GM21360 (cell line): ENCODE data around the gene KRT28.
"Not testable (repeated sequence)": the region's sequence is repeated elsewhere in the genome, so short reads cannot be mapped to it uniquely, and the experiment has no call there.

Experiments
- ATAC-seq: cut with Tn5 transposase; IDR thresholded peaks from one replicate; pipeline ENCODE4 v1.9.1; 2021; ENCODE audit warnings: mild to moderate bottlenecking, moderate library complexity; ENCODE audit not compliant: unreplicated experiment

KRT28 gene

GRCh38 chr17:40818733-40819527, 19.2 kb upstream of the KRT28 start:
- peak; percentile 78 for ATAC-seq

DNA sequence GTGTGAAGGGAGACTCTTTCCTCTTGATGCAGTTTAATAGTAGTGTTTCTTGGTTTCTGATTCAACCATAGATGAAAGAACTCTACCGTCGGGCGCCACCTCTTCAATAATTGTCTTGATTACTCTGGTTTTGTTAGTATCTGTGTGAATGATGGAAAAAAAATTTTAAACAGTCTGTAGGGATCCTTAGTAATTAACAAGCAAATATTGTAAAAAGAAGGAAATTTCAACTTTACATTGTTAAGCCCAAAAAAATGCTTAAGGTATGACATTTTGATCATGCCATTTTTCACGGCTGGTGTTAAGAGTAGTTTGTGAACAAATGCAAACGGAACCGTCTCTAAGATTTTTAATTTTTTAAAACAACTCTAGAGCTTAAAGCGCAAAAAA, 18.6 kb upstream of the KRT28 start:
- no peak for ATAC-seq

GRCh38 chr17:40817103-40817682, 17.4 kb upstream of the KRT28 start:
- no peak for ATAC-seq

DNA sequence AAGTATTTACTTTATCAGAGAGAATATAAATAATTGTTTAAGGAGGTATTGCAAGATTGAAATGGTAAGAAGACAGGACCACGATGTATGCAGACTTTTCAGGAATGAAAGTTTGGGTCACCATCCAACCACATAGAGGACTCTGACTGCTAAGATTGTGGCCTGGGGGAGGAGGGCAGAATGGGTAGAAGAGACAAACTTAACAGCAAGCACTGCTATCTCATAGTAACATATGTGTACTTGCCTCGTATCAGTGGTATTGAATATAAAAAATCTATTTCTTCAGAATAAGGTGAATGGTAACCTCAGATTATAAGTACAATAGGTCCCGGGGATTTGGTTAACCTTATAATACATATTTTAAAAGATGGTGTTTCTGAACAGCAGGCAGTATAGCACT, 16.8 kb upstream of the KRT28 start:
- ATAC-seq, result no peak

DNA sequence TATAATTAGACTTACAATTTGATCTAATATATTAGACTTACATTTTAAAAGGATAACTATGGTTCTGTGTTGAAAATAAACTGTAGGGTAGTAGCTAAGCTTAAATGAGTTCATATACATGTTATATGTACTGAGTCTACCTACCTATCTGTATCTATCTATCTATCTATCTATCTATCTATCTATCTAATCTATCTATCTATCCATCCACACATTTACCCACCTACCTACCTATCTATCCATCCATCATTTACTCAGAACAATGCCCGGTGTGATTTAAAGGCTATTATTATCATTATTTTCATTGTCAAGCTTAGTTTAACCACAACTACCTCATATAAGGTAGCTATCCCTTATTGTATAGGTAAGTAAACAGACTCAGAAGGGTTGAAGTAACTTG, 15.6 kb upstream of the KRT28 start:
- no peak for ATAC-seq

DNA sequence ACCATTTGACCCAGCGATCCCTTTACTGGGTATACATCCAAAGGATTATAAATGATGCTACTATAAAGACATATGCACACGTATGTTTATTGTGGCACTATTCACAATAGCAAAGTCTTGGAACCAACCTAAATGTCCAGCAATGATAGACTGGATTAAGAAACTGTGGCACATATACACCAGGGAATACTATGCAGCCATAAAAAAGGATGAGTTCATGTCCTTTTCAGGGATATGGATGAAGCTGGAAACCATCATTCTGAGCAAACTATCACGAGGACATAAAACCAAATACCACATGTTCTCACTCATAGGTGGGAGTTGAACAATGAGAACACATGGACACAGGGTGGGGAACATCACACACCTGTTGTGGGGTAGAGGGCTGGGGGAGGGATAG, 14.9 kb upstream of the KRT28 start:
- ATAC-seq, result not testable (repeated sequence)

DNA sequence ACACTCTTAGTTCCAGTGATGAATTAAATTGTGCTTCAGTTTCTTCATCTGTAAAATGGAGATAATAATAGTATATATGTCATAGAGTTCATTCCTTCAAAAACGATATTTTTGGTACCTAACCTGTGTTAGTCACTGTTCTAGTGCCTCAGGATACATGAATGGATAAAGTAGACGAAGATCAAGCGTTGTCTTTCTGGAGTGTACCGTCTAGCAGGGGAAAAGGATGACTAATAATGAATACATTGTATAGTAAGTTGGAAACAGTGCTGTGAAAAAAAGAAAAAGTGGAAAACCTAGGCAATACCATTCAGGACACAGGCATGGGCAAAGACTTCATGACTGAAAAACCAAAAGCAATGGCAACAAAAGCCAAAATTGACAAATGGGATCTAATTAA, 14.0 kb upstream of the KRT28 start:
- no peak for ATAC-seq

- ATAC-seq, result no peak
Observed at GRCh38 chr17:40812639-40813038, 12.9 kb upstream of the KRT28 start.

GRCh38 chr17:40810494-40810893, 10.7 kb upstream of the KRT28 start:
- ATAC-seq, result no peak

DNA sequence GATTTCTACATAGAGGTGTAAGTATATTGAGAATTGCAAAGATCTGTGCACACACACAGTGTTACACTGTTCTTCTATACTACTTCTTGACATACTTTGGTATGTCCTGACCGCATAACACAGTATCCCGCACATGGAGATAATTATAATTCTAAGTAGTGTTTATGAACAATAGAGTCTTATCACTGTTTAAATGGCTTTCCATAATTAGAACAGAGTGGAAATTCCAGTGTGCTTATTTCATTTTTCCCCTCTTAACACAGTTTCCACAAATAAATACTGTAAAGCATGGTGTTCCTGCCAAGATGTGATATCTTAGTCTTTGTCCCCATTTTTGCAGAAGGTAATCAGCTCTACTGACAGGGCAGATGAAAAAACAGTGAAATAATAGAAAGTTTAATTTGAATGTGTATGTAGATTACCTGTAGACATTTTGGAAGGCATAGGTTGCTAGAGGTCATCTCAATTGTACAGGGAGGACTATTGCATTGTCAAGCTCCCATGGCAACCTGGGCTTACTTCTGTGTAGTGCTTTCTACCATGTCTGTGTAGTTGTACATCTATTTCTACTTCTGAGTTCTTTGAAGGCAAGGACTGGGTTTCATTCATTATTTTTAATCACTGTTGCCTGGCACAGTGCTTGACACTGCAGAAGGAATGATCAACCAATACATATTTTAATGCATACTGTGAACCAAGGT, 10.1 kb upstream of the KRT28 start:
- ATAC-seq, result no peak

GRCh38 chr17:40806131-40806530, 6.4 kb upstream of the KRT28 start:
- no peak for ATAC-seq

GRCh38 chr17:40803617-40804082, 3.9 kb upstream of the KRT28 start:
- peak; percentile 52 for ATAC-seq

DNA sequence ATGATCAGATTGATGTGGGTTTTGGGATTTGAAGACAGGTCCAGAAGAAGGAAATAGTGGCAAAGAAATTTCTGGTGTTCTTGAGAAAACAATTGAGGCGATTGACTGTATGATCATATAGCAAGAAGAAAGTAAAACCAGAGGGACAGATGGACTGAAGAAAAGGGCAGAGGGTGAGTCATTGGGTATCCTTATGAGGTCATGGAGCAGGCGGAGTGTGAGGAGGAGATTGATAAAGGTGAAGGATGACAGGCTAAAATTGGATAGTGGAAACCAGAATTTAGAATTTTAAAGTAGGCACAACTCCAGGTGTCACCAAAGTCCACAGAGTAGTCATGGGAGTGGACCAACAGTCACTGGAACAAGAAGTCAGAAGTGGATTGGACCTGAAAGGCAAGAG, 1.4 kb upstream of the KRT28 start:
- ATAC-seq, result no peak

DNA sequence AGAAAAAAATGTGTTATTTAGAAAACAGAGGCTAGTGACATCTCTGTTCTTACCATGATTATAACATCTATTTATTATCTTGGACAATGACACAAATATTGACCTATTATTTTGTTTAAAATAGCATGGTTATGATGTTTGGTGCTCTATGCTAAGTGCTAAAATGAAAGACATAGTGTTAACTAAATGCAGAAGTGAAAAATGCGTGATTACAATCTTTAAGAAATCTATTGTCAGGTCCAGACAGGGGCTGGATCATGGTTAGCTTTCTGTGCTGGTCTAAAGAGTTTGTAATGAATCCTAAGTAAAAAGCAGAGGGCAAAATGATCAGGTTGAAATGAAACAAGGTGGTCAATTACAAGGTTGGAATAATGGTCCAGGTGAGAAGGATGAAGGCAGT, 622 bp upstream of the KRT28 start:
- ATAC-seq, result no peak

- ATAC-seq, result no peak
Observed at GRCh38 chr17:40796846-40797245, 2.9 kb downstream of the KRT28 start.

- ATAC-seq, result no peak
Observed at GRCh38 chr17:40795019-40795667, 4.6 kb downstream of the KRT28 start.

- no peak for ATAC-seq
Observed at GRCh38 chr17:40794466-40794865, 5.3 kb downstream of the KRT28 start.

DNA sequence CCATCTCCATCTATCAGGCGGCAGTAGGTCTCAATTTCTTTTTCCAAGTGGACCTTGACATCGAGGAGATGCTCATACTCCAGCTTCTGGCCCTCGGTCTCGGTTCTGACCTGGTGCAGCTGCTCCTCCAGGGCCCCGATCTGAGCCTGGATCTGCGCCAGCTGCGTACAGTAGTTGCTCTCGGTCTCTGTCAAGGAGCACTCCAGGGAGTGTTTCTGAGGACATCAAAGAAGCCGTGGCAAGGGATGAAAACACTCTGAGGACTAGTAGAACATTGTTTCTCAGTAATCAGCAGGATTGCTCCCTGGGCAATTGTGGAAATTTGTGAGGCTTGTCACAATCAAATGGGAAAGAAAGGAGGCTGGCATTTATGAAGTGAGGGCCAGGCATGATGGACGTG, 5.9 kb downstream of the KRT28 start:
- no peak for ATAC-seq

GRCh38 chr17:40791787-40792436, 7.8 kb downstream of the KRT28 start:
- no peak for ATAC-seq

DNA sequence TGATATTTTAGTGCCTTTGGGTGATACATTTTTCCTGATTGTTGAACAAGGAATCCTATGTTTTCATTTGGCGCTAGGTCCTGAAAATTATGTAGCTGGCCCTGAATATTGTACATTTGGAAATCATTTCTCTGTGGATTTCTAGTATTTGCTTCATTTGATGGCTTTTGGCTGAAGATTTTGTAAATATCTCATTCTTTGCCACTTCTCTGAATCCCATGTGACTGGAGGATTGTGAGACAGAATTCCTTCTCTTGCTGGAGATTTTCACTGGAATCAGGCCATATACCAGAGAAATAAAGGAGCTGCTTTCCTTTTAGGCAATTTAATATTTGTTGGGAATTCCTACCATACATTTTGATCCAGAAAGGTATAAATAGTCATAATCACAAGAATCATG, 8.6 kb downstream of the KRT28 start:
- no peak for ATAC-seq

DNA sequence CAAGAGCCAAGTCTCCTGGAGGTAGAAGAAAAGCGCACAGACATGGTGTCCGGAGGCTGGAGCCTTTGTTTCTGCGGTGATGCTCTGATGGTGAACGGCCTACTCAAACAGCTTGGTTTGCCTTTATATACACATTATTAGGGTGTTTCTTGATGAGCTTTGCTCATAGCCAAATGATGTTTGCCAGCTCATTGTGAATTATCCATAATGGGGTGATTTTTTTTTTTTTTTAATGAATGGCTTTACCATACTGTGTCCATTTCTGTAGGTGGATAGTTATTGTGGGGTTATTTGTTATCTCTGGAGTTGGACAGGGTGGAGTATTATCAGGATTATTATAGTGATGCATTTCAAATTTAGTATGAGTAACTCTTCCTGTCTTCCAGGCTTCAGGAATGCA, 17.3 kb downstream of the KRT28 start, which contains the start of gene KRT27:
Gene KRT27 (minus strand): TSS at position 101 of the 400 bp plus-strand sequence. CDS start 57 bp downstream, at position 44.
- ATAC-seq, result no peak
